ENCODE measurements around the gene RDH13. TPM values are rescaled to one million over a fixed set of nuclear protein-coding genes. Genes with fewer than 3 reads are reported as not detected.

Gene RDH13
- total RNA-seq, 1 experiment from 2014 or later, result 30.5 TPM

DNA sequence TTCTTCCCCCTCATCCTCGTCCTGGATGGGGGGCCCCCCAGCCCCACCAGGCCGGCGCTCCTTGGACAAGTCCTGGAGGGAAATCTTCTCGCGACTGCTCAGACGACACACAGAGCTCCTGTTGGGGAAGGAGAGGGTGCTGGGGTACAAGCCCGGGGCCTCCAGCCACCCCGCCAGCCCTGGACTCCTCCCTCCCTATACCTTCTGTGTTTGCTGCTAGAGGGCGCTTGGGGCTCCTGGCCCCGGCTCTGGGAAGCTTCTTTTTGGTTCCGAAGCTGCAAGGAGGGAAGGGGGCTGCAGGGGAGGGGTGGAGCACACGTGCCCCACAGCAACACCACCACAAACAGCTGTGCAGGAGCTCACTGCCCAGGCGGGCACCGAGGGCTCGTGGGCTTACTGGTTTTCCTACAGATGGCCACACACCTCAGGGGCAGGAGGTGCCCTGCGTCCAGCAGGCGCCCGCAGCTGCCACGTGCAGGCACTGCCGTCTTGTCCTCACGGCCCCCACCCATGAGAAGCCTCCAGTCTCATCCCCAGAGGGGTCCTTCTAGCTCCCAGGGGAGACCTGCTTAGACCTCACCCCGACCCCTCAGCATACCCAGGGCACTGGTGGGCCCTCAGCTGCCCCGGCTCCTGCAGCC lies 33.2 kb upstream of the RDH13 start:
- H3K27ac ChIP-seq, result no peak overlapping the region
- H3K36me3 ChIP-seq, result peaks cover 8% of the 10 kb centered on the region
- no peak overlapping the region for H3K4me3 ChIP-seq
- no peaks in the 10 kb centered on the region for H3K27me3 ChIP-seq
- no peak for DNase-seq
- no peaks in the 10 kb centered on the region for H3K9me3 ChIP-seq (replicated peaks)
- no peaks in the 10 kb centered on the region for H3K4me1 ChIP-seq

- Histone ChIP-seq H3K4me3 (no peak overlapping the region), H3K9me3 (replicated peaks) (no peaks in the 10 kb centered on the region), H3K4me1 (no peaks in the 10 kb centered on the region), H3K27me3 (no peaks in the 10 kb centered on the region), H3K36me3 (peaks cover 9% of the 10 kb centered on the region), H3K27ac (no peak overlapping the region)
- DNase-seq, result peak in 1 of 2 experiments; percentile 36
Observed at GRCh38 chr19:55095260-55096060, 32.5 kb upstream of the RDH13 start.

DNA sequence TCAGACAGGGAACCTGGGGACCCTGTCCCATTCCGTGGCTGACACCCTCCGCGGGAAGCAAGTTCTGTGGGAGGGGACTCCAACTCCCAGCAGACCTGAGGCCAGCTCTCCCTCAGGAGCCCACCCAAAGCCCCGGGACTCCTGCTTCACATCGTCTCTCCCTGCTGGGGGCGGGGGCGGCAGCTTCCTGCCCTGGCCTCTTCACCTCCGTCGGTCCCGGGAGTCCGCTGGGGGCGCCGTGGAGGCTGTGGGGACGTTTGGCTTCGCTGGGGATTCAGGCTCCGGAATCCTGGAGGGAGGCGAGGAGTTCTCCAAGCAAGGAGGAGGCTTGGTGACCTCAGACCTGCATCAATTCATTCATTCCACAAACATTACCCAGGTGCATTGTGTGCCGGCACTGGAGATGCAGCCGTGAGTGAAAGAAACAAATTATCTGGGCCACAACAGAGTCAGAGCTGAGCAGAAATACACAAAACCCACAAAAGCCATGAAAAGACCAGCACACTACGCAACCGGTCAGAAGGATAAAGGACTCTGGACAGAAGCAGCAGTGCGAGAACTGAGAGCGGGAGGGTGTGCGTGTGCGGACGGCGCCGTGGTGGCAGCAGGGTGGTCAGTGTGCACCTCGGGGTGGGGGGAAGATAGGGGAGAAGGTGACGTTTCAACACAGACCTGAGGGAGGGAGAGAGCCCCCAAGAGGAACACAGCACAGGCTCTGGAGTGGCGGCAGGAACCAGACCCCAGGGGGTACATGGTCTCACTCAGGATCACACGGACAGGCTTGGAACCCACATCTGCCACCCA lies 31.7 kb upstream of the RDH13 start:
- Histone ChIP-seq H3K9me3 (replicated peaks) (no peaks in the 10 kb centered on the region), H3K4me1 (no peaks in the 10 kb centered on the region), H3K27ac (no peak overlapping the region), H3K36me3 (peaks cover 9% of the 10 kb centered on the region), H3K4me3 (no peak overlapping the region), H3K27me3 (no peaks in the 10 kb centered on the region)
- no peak for DNase-seq

DNA sequence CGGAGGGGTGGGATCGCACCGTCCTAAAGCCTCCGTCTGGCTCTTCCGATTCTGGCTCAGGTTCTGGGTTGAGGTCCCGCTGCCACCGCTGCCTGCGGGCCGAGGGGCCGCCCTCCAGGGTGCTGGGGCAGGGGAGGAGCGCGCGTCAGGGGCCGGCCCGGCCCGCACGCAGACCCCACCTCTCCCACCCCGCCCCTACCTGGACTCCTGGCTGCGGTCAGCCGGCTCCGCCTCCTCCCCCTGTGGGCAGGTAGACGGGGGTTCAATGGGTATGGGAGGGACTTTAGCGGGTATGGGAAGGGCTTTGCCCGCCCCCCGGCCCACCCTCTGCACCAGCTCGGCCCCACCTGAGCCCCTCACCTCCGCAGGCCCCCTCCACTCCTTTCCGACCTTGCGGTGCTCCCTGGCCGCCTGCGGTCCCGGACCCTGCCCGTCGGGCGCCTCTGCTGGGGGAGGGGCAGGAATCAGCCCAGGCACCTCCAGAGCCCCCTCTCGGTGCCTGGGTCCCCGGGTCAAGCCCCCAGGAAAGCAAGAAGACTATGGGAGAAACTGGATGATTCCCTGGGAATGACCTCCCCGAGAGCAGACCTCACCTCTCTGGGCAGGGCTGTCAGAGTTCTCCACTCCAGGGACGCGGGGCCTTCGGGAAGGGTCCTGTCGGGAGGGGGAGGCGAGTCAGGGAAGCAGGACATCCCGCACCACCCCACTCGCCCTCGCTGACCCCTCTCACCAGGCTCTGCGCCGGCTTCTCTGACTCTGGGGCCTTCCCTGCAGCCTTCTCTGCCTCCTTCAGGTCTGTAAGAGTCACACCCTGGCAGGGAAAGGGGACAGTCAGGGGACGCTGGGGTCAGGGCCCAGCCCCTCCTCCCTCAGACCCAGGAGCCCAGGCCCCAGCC lies 29.7 kb upstream of the RDH13 start:
- H3K27ac ChIP-seq, result no peak overlapping the region
- H3K36me3 ChIP-seq, result peaks cover 9% of the 10 kb centered on the region
- H3K27me3 ChIP-seq, result no peaks in the 10 kb centered on the region
- DNase-seq, result no peak
- no peaks in the 10 kb centered on the region for H3K4me1 ChIP-seq
- H3K4me3 ChIP-seq, result no peak overlapping the region
- H3K9me3 ChIP-seq (replicated peaks), result no peaks in the 10 kb centered on the region

- Histone ChIP-seq H3K9me3 (replicated peaks) (no peaks in the 10 kb centered on the region), H3K27ac (no peak overlapping the region), H3K4me3 (no peak overlapping the region), H3K36me3 (peaks cover 9% of the 10 kb centered on the region), H3K27me3 (no peaks in the 10 kb centered on the region), H3K4me1 (no peaks in the 10 kb centered on the region)
- DNase-seq, result no peak
Observed at GRCh38 chr19:55091955-55092354, 29.0 kb upstream of the RDH13 start.

- Histone ChIP-seq H3K27me3 (no peaks in the 10 kb centered on the region), H3K4me3 (no peak overlapping the region), H3K4me1 (no peaks in the 10 kb centered on the region), H3K9me3 (replicated peaks) (no peaks in the 10 kb centered on the region), H3K36me3 (peaks cover 9% of the 10 kb centered on the region), H3K27ac (no peak overlapping the region)
- no peak for DNase-seq
Observed at GRCh38 chr19:55091126-55091910, 28.4 kb upstream of the RDH13 start.

DNA sequence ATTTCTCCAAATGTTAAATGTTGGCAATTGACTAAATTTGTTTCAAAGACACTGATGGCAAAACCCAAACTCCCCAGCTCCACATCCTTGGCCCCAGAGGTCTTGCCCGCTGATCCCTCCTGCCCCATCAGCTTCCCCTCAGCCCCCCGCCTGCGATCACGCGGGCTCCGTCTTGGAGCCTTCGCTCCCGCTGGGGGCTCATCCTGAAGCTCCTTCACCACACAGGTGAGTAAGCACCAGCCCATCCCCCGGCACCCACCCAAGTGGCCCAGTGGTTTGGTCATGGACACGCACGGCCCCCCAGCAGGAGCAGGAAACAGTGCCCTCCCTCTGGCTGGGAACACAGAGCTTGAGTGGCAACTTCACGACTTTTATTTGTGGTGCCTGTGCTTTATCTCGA lies 27.6 kb upstream of the RDH13 start:
- Histone ChIP-seq H3K4me3 (no peak overlapping the region), H3K27ac (no peak overlapping the region)

DNA sequence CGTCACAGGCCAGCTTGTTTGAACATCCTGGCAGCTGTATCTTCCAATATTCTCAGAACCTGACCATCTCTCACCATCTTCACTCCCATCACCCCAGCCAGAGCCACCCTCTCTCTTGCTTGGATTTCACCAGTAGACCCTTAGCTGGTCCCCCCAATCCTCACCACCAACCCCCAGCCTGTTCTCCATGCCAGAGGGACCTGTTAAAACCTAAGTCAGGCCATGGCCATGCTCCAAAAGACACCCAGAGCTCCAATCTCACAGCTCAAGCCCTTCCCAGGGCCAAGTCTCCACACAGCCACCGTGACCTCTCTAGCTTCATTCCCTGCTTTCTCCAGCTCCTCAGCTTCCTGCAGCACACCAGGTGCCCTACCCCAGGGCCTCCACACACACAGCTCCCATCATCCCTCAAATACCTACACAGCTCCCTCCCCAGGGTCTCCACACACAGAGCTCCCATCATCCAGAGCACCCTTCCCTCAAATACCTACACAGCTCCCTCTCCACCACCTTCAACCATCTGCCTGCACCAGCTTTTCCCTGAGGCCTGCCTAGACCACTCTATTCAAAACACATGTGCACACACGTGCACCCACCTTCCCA lies 26.5 kb upstream of the RDH13 start:
- DNase-seq, result no peak
- Histone ChIP-seq H3K9me3 (replicated peaks) (no peaks in the 10 kb centered on the region), H3K4me1 (no peaks in the 10 kb centered on the region), H3K27me3 (no peaks in the 10 kb centered on the region), H3K4me3 (no peak overlapping the region), H3K27ac (no peak overlapping the region), H3K36me3 (peaks cover 4% of the 10 kb centered on the region; the same call in 1 of the 2 replicates)

More for the DNA sequence above, 27.6 kb upstream of the RDH13 start:
- H3K4me1 ChIP-seq, result no peaks in the 10 kb centered on the region
- no peaks in the 10 kb centered on the region for H3K9me3 ChIP-seq (replicated peaks)
- no peaks in the 10 kb centered on the region for H3K27me3 ChIP-seq
- DNase-seq, result no peak
- peaks cover 9% of the 10 kb centered on the region for H3K36me3 ChIP-seq

DNA sequence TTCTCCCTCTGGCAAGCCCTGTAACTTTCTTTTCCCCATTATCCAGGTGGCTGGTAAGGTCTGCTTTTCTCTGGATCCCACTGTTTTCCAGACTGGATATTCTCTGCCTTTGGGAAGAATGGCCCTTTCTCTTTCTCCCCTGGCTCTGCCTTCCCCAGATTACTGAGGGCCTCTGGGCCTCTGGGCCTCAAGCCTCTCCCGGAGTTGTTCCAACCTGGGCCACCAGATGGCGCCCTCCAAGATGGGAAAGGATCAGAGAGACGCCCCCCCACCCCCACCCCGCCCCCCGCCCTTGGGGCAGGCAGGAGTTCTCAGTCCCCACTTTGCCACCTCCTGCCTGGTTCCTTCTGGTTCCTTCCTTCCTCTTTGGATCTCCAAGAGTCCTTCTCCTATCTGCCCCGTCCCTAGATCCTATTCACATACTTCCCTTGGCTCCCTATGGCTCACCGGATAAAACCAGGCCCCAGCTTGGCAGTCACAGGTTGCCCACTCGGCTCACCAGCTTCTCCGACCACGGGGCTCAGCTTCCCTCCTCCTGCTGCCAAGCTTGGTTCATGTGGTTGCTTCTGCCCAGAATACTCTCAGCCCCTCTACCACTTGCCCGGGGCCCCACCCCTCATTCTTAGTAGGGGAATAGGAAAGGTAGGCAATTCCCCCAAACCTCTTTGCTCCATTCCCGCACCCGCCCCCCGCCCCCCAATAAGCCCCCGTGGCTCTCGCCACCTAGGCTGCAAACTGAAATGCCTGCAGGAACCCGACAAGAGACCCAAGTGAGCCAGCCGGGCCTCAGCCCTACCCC lies 25.8 kb upstream of the RDH13 start:
- H3K4me3 ChIP-seq, result no peak overlapping the region
- no peak overlapping the region for H3K27ac ChIP-seq
- no peaks in the 10 kb centered on the region for H3K4me1 ChIP-seq
- H3K27me3 ChIP-seq, result no peaks in the 10 kb centered on the region
- peak; percentile 82 to 86 for DNase-seq
- no peaks in the 10 kb centered on the region for H3K9me3 ChIP-seq (replicated peaks)
- peaks cover 3% of the 10 kb centered on the region; the same call in 1 of the 2 replicates for H3K36me3 ChIP-seq

DNA sequence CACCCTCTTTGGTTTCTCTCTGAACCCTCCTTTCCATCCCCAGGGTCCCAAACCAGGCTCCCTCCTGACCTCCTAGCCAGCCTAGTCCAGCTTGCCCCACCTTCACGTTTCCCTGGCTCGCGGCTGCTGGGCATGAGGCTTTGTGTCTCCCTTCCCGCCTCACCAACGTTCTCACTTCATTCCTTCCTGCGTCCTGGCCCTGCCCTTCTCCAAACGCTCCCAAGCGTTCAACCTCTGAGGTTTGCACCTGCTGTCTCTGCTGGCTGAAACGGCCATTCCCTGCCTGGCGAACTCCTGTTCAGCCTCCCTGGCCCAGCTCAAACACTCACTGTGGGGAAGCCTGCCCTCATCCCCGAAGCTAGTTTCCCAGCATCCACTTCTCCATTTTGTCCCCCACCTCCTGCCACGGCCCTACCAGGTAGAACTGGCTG lies 25.1 kb upstream of the RDH13 start:
- peaks cover 3% of the 10 kb centered on the region; the same call in 1 of the 2 replicates for H3K36me3 ChIP-seq
- no peaks in the 10 kb centered on the region for H3K27me3 ChIP-seq
- no peaks in the 10 kb centered on the region for H3K9me3 ChIP-seq (replicated peaks)
- no peak overlapping the region for H3K27ac ChIP-seq
- H3K4me3 ChIP-seq, result no peak overlapping the region
- H3K4me1 ChIP-seq, result no peaks in the 10 kb centered on the region
- DNase-seq, result no peak

GRCh38 chr19:55087542-55087901 lies 24.6 kb upstream of the RDH13 start:
- 0 out of 2 replicates have a peak, but pooled peaks cover 3% of the 10 kb centered on the region for H3K36me3 ChIP-seq
- no peak overlapping the region for H3K27ac ChIP-seq
- no peaks in the 10 kb centered on the region for H3K27me3 ChIP-seq
- DNase-seq, result no peak
- no peaks in the 10 kb centered on the region for H3K9me3 ChIP-seq (replicated peaks)
- H3K4me1 ChIP-seq, result no peaks in the 10 kb centered on the region
- peak overlapping the region; percentile 51 for H3K4me3 ChIP-seq

GRCh38 chr19:55086730-55087541 lies 24.0 kb upstream of the RDH13 start:
- H3K27me3 ChIP-seq, result no peaks in the 10 kb centered on the region
- H3K27ac ChIP-seq, result no peak overlapping the region
- peak; percentile 77 to 79 for DNase-seq
- no peaks in the 10 kb centered on the region for H3K4me1 ChIP-seq
- H3K9me3 ChIP-seq (replicated peaks), result no peaks in the 10 kb centered on the region
- H3K4me3 ChIP-seq, result peak overlapping the region; percentile 51
- H3K36me3 ChIP-seq, result 0 out of 2 replicates have a peak, but pooled peaks cover 3% of the 10 kb centered on the region
